ENCODE results near the gene MKRN2OS. TPM values are rescaled to one million over a fixed set of nuclear protein-coding genes. Genes with fewer than 3 reads are reported as not detected.

The MKRN2OS gene
- total RNA-seq, 1 experiment from 2014 or later = not detected

GRCh38 chr3:12556690-12557472 is 11.6 kb upstream of the MKRN2OS start, which contains the start of gene MKRN2 (continued):
- TF ChIP-seq NR1H2 (CRISPR knock-in tag; IDR thresholded peaks at IDR 0.05) (no peak), ZNF263 (CRISPR knock-in tag; IDR thresholded peaks at IDR 0.05; ENCODE audit: low read depth) (no peak), NFE2L1 (CRISPR knock-in tag; IDR thresholded peaks at IDR 0.05) (no peak), IRF1 (CRISPR knock-in tag; IDR thresholded peaks at IDR 0.05) (0 out of 2 replicates have a peak, but pooled peaks have one; percentile 34)

GRCh38 chr3:12556314-12556689 is 11.0 kb upstream of the MKRN2OS start:
- DNase-seq (ENCODE audit: low spot score) = no peak
- no peaks in the 10 kb centered on the region for H3K36me3 Mint-ChIP-seq
- peak overlapping the region; percentile 81 for H3K4me3 Mint-ChIP-seq
- peak; percentile 4 for ATAC-seq
- H3K27ac Mint-ChIP-seq = peak overlapping the region; percentile 47
- peaks cover 36% of the 10 kb centered on the region for H3K4me1 Mint-ChIP-seq
- CTCF ChIA-PET = interaction anchor here (0.7 kb wide), 1 partner anchor 18 kb away, joined by 3 read pairs; no protein-coding TSS in a partner anchor
- TF ChIP-seq MAX (CRISPR knock-in tag; IDR thresholded peaks at IDR 0.05) = no peak
- TF ChIP-seq NR2C2 (CRISPR knock-in tag; IDR thresholded peaks at IDR 0.05) = no peak
- no peak for TF ChIP-seq MYBL2 (CRISPR knock-in tag; IDR thresholded peaks at IDR 0.05)
- TF ChIP-seq ATF3 (CRISPR knock-in tag; conservative IDR thresholded peaks at IDR 0.05) = no peak
- no peak for TF ChIP-seq ZNF232 (CRISPR knock-in tag; IDR thresholded peaks at IDR 0.05)
- no peak for TF ChIP-seq OVOL2 (CRISPR knock-in tag; IDR thresholded peaks at IDR 0.05; ENCODE audit: borderline replicate concordance)
- TF ChIP-seq GTF2I (CRISPR knock-in tag; conservative IDR thresholded peaks at IDR 0.05) = no peak
- TF ChIP-seq ZNF138 (CRISPR knock-in tag; conservative IDR thresholded peaks at IDR 0.05) = no peak
- H3K9me3 Mint-ChIP-seq = no peaks in the 10 kb centered on the region
- POLR2A ChIA-PET = interaction anchor here (0.9 kb wide), 1 partner anchor 108 kb away, joined by 3 read pairs; the partner anchor contains the start of gene RAF1
- H3K27me3 Mint-ChIP-seq (ENCODE audit: low read depth) = peaks cover 17% of the 10 kb centered on the region

GRCh38 chr3:12553921-12554391 is 8.7 kb upstream of the MKRN2OS start:
- POLR2A ChIA-PET = interaction anchor here (1.4 kb wide), 1 partner anchor 8 kb away, joined by 5 read pairs; no protein-coding TSS in a partner anchor
- no peaks in the 10 kb centered on the region for H3K36me3 Mint-ChIP-seq
- CTCF ChIA-PET = interaction anchor here (0.7 to 2.4 kb wide), 4 partner anchors 8 to 74 kb away, joined by 3 to 7 read pairs (median 4); no protein-coding TSS in a partner anchor
- TF ChIP-seq TCF7 (CRISPR knock-in tag; IDR thresholded peaks at IDR 0.05; ENCODE audit: low read depth) (no peak), ESRRA (CRISPR knock-in tag; IDR thresholded peaks at IDR 0.05; ENCODE audit: borderline replicate concordance) (no peak)
- no peak for ATAC-seq
- H3K27me3 Mint-ChIP-seq (ENCODE audit: low read depth) = peaks cover 21% of the 10 kb centered on the region
- no peak overlapping the region for H3K27ac Mint-ChIP-seq
- H3K4me3 Mint-ChIP-seq = peak overlapping the region; percentile 73
- H3K4me1 Mint-ChIP-seq = peaks cover 15% of the 10 kb centered on the region
- DNase-seq (ENCODE audit: low spot score) = no peak
- H3K9me3 Mint-ChIP-seq = no peaks in the 10 kb centered on the region

- ChIA-PET POLR2A (no interaction called here), CTCF (no interaction called here)
- H3K4me3 Mint-ChIP-seq = no peak overlapping the region
- no peaks in the 10 kb centered on the region for H3K36me3 Mint-ChIP-seq
- peaks cover 8% of the 10 kb centered on the region for H3K4me1 Mint-ChIP-seq
- DNase-seq (ENCODE audit: low spot score) (no peak), ATAC-seq (no peak)
- no peak overlapping the region for H3K27ac Mint-ChIP-seq
- peaks cover 14% of the 10 kb centered on the region for H3K27me3 Mint-ChIP-seq (ENCODE audit: low read depth)
- H3K9me3 Mint-ChIP-seq = no peaks in the 10 kb centered on the region
- TF ChIP-seq PREB (CRISPR knock-in tag; IDR thresholded peaks at IDR 0.05; ENCODE audit: borderline replicate concordance) = no peak
- TF ChIP-seq ZBTB43 (CRISPR knock-in tag; IDR thresholded peaks at IDR 0.05) = no peak
- TF ChIP-seq SP1 (CRISPR knock-in tag; conservative IDR thresholded peaks at IDR 0.05) = no peak
Observed at GRCh38 chr3:12549971-12550760, 4.9 kb upstream of the MKRN2OS start.

Data from WTC11 (cell line).